ENCODE measurements around the gene LRRC47.
A peak's percentile ranks its signal among the peaks of the same experiment; 100 is the strongest.

DNA sequence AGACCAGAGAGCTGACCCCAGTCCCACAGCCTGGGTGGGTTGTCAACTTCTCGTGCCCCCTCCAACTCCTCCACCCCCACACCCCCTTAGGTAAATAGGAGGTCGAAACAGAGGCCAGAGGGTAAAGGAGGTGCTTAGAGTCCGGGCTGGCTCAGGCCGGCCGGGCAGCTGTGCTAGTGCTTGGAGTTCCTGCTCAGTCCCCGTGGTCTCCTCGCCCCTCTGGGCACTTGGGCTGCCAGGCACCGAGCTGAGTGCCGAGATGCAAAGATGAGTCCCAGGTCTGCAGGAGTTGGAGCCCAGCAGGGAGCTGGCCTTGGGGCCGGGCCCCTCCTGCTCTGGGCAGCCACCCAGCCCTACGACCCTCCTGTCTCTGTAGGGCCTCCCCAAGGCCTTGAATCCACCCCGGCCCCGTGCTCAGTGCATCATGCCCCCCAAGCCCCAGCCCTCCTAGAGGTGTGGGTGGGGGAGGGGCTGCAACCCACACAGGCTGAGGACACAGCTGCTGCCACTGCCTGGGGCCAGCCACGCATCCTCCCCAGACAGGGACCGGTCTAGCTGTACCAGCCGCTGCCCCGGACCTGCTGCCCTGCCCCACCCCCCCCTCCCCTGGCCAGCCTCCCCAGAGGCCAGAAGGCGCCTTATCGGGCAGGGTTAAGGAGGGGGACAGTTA lies 21.9 kb downstream of the LRRC47 start:
- TF ChIP-seq MAFG (CRISPR knock-in tag; IDR thresholded peaks at IDR 0.05) (no peak), EZH2 (conservative IDR thresholded peaks at IDR 0.05; ENCODE audit: low read depth, low read length) (no peak), ARNT (IDR thresholded peaks at IDR 0.05) (no peak), ZNF431 (CRISPR knock-in tag; IDR thresholded peaks at IDR 0.05; ENCODE audit: borderline replicate concordance, low read depth) (no peak), SIN3A (IDR thresholded peaks at IDR 0.05; ENCODE audit: borderline replicate concordance, low read depth, low read length) (peak; percentile 25; the same call in 1 of the 2 replicates), FOXK1 (CRISPR knock-in tag; IDR thresholded peaks at IDR 0.05; ENCODE audit: borderline replicate concordance, low read depth) (no peak), RCOR2 (CRISPR knock-in tag; IDR thresholded peaks at IDR 0.05) (no peak), ZNF703 (CRISPR knock-in tag; IDR thresholded peaks at IDR 0.05; ENCODE audit: borderline replicate concordance) (no peak), SPEN (CRISPR knock-in tag; IDR thresholded peaks at IDR 0.05; ENCODE audit: low read depth) (peak; percentile 31; the same call in 1 of the 2 replicates), HNF4A (CRISPR knock-in tag; IDR thresholded peaks at IDR 0.05) (0 out of 2 replicates have a peak, but pooled peaks have one; percentile 6), ARID2 (CRISPR knock-in tag; IDR thresholded peaks at IDR 0.05; ENCODE audit: borderline replicate concordance) (no peak), NFIC (IDR thresholded peaks at IDR 0.05; ENCODE audit: low read length) (no peak), ZNF33B (CRISPR knock-in tag; IDR thresholded peaks at IDR 0.05) (no peak)
- TF ChIP-seq, protein P1, sequence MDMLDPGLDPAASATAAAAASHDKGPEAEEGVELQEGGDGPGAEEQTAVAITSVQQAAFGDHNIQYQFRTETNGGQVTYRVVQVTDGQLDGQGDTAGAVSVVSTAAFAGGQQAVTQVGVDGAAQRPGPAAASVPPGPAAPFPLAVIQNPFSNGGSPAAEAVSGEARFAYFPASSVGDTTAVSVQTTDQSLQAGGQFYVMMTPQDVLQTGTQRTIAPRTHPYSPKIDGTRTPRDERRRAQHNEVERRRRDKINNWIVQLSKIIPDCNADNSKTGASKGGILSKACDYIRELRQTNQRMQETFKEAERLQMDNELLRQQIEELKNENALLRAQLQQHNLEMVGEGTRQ (IDR thresholded peaks at IDR 0.05; ENCODE audit: low read depth, low read length): no peak
- TF ChIP-seq, protein P1 (CRISPR knock-in tag; IDR thresholded peaks at IDR 0.05; ENCODE audit: borderline replicate concordance): no peak
